HepG2 (cell line): ENCODE results near the gene URGCP. TPM values are rescaled to one million over a fixed set of nuclear protein-coding genes. Genes with fewer than 3 reads are reported as not detected.

Experiments
- ARID2 ChIP-seq: sonication (generic); formaldehyde crosslinking; IDR thresholded peaks from 2 replicates; pipeline ENCODE4 v1.8.1; 2022; ENCODE audit warnings: mild to moderate bottlenecking, missing genetic modification reagents, borderline replicate concordance
- CREM ChIP-seq, 2 experiments: sonication (generic) in 1 of 2; formaldehyde crosslinking in 1 of 2; IDR thresholded peaks; 2 replicates each; pipeline versions ENCODE4 v1.4.0 to v1.6.1; 2016 to 2020; ENCODE audit warnings: antibody characterized with exemption in 1 of 2, mild to moderate bottlenecking in 1 of 2, missing genetic modification reagents in 1 of 2
- FIP1L1 ChIP-seq: fragments of 200-400 bp; formaldehyde crosslinking; IDR thresholded peaks from 2 replicates; pipeline ENCODE4 v1.6.1; 2018; ENCODE audit warnings: low read depth, mild to moderate bottlenecking, low read length, moderate library complexity, borderline replicate concordance; ENCODE audit not compliant: insufficient read depth
- FOXK1 ChIP-seq: sonication (generic); formaldehyde crosslinking; IDR thresholded peaks from 2 replicates; pipeline ENCODE4 v1.4.0; 2020; ENCODE audit warnings: low read depth, missing genetic modification reagents, borderline replicate concordance
- GTF2F1 ChIP-seq: fragments of 150-350 bp; IDR thresholded peaks from 2 replicates; pipeline ENCODE4 v1.6.1; 2014; ENCODE audit warnings: low read length
- HDAC2 ChIP-seq: sonication (generic); formaldehyde crosslinking; IDR thresholded peaks from 2 replicates; pipeline ENCODE4 v1.4.0; 2020; ENCODE audit warnings: missing genetic modification reagents
- HOXA9 ChIP-seq: sonication (generic); formaldehyde crosslinking; IDR thresholded peaks from 2 replicates; pipeline ENCODE4 v1.8.1; 2022; ENCODE audit warnings: missing genetic modification reagents, mild to moderate bottlenecking, moderate library complexity, borderline replicate concordance
- KAT2B ChIP-seq: fragments of 150-350 bp; IDR thresholded peaks from 2 replicates; pipeline ENCODE4 v1.6.1; 2014; ENCODE audit warnings: low read depth, low read length, borderline replicate concordance
- KLF16 ChIP-seq, 2 experiments: sonication (generic) in 1 of 2; formaldehyde crosslinking in 1 of 2; IDR thresholded peaks; 2 replicates each; pipeline versions ENCODE4 v1.6.1 to v1.8.0; 2016 to 2023; ENCODE audit warnings: missing genetic modification reagents in 2 of 2, missing compliant biosample characterization in 1 of 2
- MAZ ChIP-seq, 2 experiments: sonication (generic) in 1 of 2; formaldehyde crosslinking in 1 of 2; IDR thresholded peaks; 2 replicates each; pipeline versions ENCODE4 v1.5.0 to v1.6.1; 2012 to 2020; ENCODE audit warnings: low read depth in 2 of 2, mild to moderate bottlenecking in 2 of 2, borderline replicate concordance in 1 of 2, improper control_type of control experiment in 1 of 2, low read length in 1 of 2, missing genetic modification reagents in 1 of 2, moderate library complexity in 1 of 2
- NFKBIZ ChIP-seq: IDR thresholded peaks from 2 replicates; pipeline ENCODE4 v1.6.1; 2018; ENCODE audit warnings: missing genetic modification reagents, missing compliant biosample characterization
- RAD51 ChIP-seq: fragments of 450-650 bp; IDR thresholded peaks from 2 replicates; pipeline ENCODE4 v1.6.1; 2016; ENCODE audit warnings: borderline replicate concordance
- SNAI1 ChIP-seq: sonication (generic); formaldehyde crosslinking; IDR thresholded peaks from 2 replicates; pipeline ENCODE4 v1.5.0; 2020; ENCODE audit warnings: mild to moderate bottlenecking, missing genetic modification reagents, borderline replicate concordance
- ZBTB1 ChIP-seq: sonication (generic); formaldehyde crosslinking; IDR thresholded peaks from 2 replicates; pipeline ENCODE4 v1.4.0; 2020; ENCODE audit warnings: missing genetic modification reagents, borderline replicate concordance
- ZNF264 ChIP-seq: sonication (generic); formaldehyde crosslinking; IDR thresholded peaks from 2 replicates; pipeline ENCODE4 v1.4.0; 2020; ENCODE audit warnings: missing genetic modification reagents
- ZNF33B ChIP-seq: sonication (generic); formaldehyde crosslinking; IDR thresholded peaks from 2 replicates; pipeline ENCODE4 v1.5.1; 2020; ENCODE audit warnings: mild to moderate bottlenecking, missing genetic modification reagents
- ZNF431 ChIP-seq: sonication (generic); formaldehyde crosslinking; IDR thresholded peaks from 2 replicates; pipeline ENCODE4 v1.9.0; 2022; ENCODE audit warnings: missing genetic modification reagents, low read depth, mild to moderate bottlenecking, borderline replicate concordance
- ZNF572 ChIP-seq: sonication (generic); formaldehyde crosslinking; IDR thresholded peaks from 2 replicates; pipeline ENCODE4 v1.5.1; 2020; ENCODE audit warnings: mild to moderate bottlenecking, missing genetic modification reagents
- ZNF614 ChIP-seq: IDR thresholded peaks from 2 replicates; pipeline ENCODE4 v1.6.1; 2018; ENCODE audit warnings: missing biosample characterization, missing genetic modification reagents, inconsistent platforms, borderline replicate concordance
- ZNF720 ChIP-seq: sonication (generic); formaldehyde crosslinking; IDR thresholded peaks from 2 replicates; pipeline ENCODE4 v1.4.0; 2020; ENCODE audit warnings: missing genetic modification reagents
- ZNF775 ChIP-seq: sonication (generic); formaldehyde crosslinking; IDR thresholded peaks from 2 replicates; pipeline ENCODE4 v1.4.0; 2020; ENCODE audit warnings: missing genetic modification reagents, mild to moderate bottlenecking, moderate library complexity, borderline replicate concordance
- polyA plus RNA-seq, 8 experiments: library from polyadenylated mRNA; depleted of rRNA in 3 of 8; stranded (reverse) in 7 of 8; unstranded in 1 of 8; fragments of >200 nt; fragmentation: Illumina TruSeq in 4 of 8; extraction: Trizol in 4 of 8; gene quantifications; 2 replicates each; pipeline versions ENCODE4 v1.2.1 to v1.2.3, GENCODE V29; 2011 to 2016; ENCODE audit warnings: low read depth in 4 of 8, missing spikeins in 1 of 8, mixed read lengths in 1 of 8; ENCODE audit not compliant: insufficient read depth in 1 of 8
- total RNA-seq, 5 experiments: library from RNA; depleted of rRNA; stranded (reverse); fragments of >200 nt; fragmentation: Illumina TruSeq; extraction: Trizol; gene quantifications; 2 replicates each; pipeline ENCODE4 v1.2.3, GENCODE V29; 2016; ENCODE audit warnings: low read depth in 1 of 5
- TF ChIP-seq, protein P1 (sequence below): sonication (generic); formaldehyde crosslinking; IDR thresholded peaks from 2 replicates; pipeline ENCODE4 v1.5.0; 2020; ENCODE audit warnings: mild to moderate bottlenecking, missing genetic modification reagents, borderline replicate concordance
- TF ChIP-seq, protein P2 (sequence below): sonication (generic); formaldehyde crosslinking; IDR thresholded peaks from 2 replicates; pipeline ENCODE4 v1.8.1; 2023; ENCODE audit warnings: mild to moderate bottlenecking, moderate library complexity, missing genetic modification reagents
- TF ChIP-seq, protein P3 (sequence below): sonication (generic); formaldehyde crosslinking; IDR thresholded peaks from 2 replicates; pipeline ENCODE4 v1.8.0; 2022; ENCODE audit warnings: mild to moderate bottlenecking, missing genetic modification reagents, borderline replicate concordance

URGCP gene
- total and polyA plus RNA-seq, 2 of the 13 experiments (the other 11 are each of a cell fraction or from before 2014, with no cell fraction given): 22.3 to 25.8 TPM

DNA sequence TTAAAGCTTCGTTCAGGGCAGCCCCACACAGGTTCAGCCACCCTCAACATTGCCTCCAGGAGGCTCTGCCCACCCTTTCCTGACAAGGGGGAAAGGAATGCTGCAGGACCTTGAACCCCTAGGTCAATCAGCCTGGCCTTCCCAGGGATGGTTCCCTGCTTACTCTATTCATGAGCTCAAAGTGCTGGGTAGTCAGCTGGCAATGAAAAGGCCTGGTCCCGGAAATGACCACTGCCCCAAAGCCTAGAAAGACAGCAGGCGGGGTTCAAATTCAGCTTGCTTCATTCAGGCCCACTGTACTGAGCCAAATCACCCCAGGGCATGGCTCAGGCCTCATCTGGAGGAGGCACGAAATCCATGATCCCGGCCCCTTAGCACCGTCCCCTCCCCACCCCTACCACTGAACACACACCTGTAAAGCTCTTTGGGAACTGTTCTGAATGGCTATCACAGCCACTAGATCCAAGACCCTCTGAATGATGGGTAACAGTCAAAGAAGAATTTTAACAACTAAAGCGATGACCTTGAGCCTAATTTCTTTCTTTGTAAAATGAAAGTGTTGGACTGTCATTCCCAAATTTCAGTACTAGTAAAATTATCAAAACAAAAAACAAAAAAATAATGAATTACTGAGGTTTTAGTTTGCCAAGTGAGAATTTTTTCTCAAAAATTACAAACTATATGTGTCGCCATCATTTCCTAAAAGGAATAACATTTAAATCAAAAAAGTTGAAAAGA, 1.0 kb downstream of the URGCP start (continued):
- peak; percentile 75; the same call in 1 of the 2 replicates for TF ChIP-seq NFKBIZ (CRISPR knock-in tag)
- TF ChIP-seq SNAI1: no peak
- peak; percentile 83; the same call in 1 of the 2 replicates for TF ChIP-seq ZNF614 (CRISPR knock-in tag)
- no peak for TF ChIP-seq HOXA9
- TF ChIP-seq RAD51: no peak
- TF ChIP-seq, protein P1, sequence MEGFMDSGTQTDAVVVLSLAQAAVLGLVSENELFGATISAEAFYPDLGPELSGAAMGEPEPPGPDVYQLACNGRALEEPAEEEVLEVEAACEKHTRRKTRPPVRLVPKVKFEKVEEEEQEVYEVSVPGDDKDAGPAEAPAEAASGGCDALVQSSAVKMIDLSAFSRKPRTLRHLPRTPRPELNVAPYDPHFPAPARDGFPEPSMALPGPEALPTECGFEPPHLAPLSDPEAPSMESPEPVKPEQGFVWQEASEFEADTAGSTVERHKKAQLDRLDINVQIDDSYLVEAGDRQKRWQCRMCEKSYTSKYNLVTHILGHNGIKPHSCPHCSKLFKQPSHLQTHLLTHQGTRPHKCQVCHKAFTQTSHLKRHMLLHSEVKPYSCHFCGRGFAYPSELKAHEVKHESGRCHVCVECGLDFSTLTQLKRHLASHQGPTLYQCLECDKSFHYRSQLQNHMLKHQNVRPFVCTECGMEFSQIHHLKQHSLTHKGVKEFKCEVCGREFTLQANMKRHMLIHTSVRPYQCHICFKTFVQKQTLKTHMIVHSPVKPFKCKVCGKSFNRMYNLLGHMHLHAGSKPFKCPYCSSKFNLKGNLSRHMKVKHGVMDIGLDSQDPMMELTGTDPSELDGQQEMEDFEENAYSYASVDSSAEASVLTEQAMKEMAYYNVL (CRISPR knock-in tag): peak; percentile 52; the same call in 1 of the 2 replicates
- peak; percentile 55; the same call in 1 of the 2 replicates for TF ChIP-seq ZNF264 (CRISPR knock-in tag)
- TF ChIP-seq ARID2 (CRISPR knock-in tag): 0 out of 2 replicates have a peak, but pooled peaks have one; percentile 48
- TF ChIP-seq GTF2F1: no peak
- TF ChIP-seq HDAC2 (CRISPR knock-in tag): peak; percentile 87
- no peak for TF ChIP-seq ZNF775 (CRISPR knock-in tag)
- no peak for TF ChIP-seq FIP1L1
- TF ChIP-seq, protein P2, sequence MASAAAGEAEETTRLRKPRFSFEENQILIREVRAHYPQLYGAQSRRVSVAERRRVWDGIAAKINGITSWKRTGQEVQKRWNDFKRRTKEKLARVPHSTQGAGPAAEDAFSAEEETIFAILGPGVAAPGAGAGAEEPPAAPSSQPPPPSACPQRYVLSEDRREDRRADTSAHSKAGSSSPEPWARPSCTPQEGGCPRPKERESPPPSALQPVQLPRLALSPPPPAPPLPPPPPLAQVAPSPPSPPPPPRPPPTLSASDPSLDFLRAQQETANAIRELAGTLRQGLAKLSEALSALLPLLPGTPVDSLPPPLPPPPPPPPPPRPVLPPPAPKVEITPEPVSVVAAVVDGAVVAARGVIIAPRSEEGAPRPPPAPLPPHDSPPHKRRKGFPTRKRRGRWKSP: peak; percentile 70
- TF ChIP-seq ZNF33B: no peak
- TF ChIP-seq ZNF720 (CRISPR knock-in tag): no peak
- peak; percentile 68 for TF ChIP-seq CREM (IDR thresholded peaks at IDR 0.05)
- TF ChIP-seq CREM (CRISPR knock-in tag; IDR thresholded peaks at IDR 0.05): no peak
- peak; percentile 57; the same call in 1 of the 2 replicates for TF ChIP-seq MAZ (IDR thresholded peaks at IDR 0.05; ENCODE audit: borderline replicate concordance, low read depth, low read length)
- TF ChIP-seq MAZ (CRISPR knock-in tag; IDR thresholded peaks at IDR 0.05; ENCODE audit: low read depth): peak; percentile 64
- TF ChIP-seq ZNF572 (CRISPR knock-in tag): no peak
- TF ChIP-seq ZBTB1 (CRISPR knock-in tag): no peak
- TF ChIP-seq, protein P3, sequence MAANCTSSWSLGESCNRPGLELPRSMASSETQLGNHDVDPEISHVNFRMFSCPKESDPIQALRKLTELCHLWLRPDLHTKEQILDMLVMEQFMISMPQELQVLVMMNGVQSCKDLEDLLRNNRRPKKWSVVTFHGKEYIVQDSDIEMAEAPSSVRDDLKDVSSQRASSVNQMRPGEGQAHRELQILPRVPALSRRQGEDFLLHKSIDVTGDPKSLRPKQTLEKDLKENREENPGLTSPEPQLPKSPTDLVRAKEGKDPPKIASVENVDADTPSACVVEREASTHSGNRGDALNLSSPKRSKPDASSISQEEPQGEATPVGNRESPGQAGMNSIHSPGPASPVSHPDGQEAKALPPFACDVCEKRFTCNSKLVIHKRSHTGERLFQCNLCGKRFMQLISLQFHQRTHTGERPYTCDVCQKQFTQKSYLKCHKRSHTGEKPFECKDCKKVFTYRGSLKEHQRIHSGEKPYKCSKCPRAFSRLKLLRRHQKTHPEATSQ (CRISPR knock-in tag): no peak
- peak in 1 of 2 experiments; percentile 71; a peak in 1 of 4 replicates for TF ChIP-seq KLF16 (CRISPR knock-in tag; IDR thresholded peaks at IDR 0.05)
- peak; percentile 74 for TF ChIP-seq ZNF431 (CRISPR knock-in tag)
- TF ChIP-seq FOXK1: peak; percentile 67; the same call in 1 of the 2 replicates
- no peak for TF ChIP-seq KAT2B
